ENCODE measurements around the gene MRI1.

DNA sequence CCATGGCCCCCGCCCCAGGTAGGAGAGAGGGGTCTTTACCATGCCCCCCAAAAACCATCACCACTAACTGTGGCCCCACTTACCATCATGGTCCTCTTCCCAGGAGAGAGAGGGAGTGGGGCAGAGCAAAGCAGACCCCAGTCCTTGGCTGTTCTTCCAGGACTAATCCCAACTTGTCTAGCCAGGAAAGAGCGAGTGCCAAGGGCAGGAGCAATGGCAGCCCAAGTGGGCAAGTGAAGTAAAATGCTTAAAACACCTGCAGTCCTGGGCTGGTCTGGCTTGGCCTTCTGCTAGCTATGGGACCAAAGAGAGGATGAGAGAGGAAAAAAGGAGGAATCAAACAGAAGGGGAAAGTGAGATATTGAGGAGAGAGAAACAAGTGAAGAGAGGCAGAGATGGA lies 48.8 kb downstream of the MRI1 start:
- TF ChIP-seq ZNF274 (IDR thresholded peaks at IDR 0.05; ENCODE audit: low read depth, low read length) = no peak
- no peak for TF ChIP-seq RAD21 (IDR thresholded peaks at IDR 0.05; ENCODE audit: low read depth)
- TF ChIP-seq, protein P1, sequence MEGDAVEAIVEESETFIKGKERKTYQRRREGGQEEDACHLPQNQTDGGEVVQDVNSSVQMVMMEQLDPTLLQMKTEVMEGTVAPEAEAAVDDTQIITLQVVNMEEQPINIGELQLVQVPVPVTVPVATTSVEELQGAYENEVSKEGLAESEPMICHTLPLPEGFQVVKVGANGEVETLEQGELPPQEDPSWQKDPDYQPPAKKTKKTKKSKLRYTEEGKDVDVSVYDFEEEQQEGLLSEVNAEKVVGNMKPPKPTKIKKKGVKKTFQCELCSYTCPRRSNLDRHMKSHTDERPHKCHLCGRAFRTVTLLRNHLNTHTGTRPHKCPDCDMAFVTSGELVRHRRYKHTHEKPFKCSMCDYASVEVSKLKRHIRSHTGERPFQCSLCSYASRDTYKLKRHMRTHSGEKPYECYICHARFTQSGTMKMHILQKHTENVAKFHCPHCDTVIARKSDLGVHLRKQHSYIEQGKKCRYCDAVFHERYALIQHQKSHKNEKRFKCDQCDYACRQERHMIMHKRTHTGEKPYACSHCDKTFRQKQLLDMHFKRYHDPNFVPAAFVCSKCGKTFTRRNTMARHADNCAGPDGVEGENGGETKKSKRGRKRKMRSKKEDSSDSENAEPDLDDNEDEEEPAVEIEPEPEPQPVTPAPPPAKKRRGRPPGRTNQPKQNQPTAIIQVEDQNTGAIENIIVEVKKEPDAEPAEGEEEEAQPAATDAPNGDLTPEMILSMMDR (IDR thresholded peaks at IDR 0.05 in 2 of 3, conservative IDR thresholded peaks at IDR 0.05 in 1 of 3; ENCODE audit: borderline replicate concordance in 1 of 3, insufficient read depth in 1 of 3, low read depth in 2 of 3, low read length in 2 of 3) = no peak
- no peak for TF ChIP-seq EGR1 (IDR thresholded peaks at IDR 0.05; ENCODE audit: low read depth)
- TF ChIP-seq EZH2phosphoT487 (IDR thresholded peaks at IDR 0.05; ENCODE audit: borderline replicate concordance) = no peak
- no peak for TF ChIP-seq YY1 (IDR thresholded peaks at IDR 0.05; ENCODE audit: extremely low read depth, insufficient replicate concordance, low read depth, low read length)
- no peak for TF ChIP-seq EZH2 (IDR thresholded peaks at IDR 0.05)
